SK-N-SH treated with all-trans-retinoic acid at 6 μM for 48 hours (cell line): Measurements from ENCODE around the gene SLC13A3.

Experiments
- ATAC-seq: fragments of 200-7000 bp; cut with Tn5 transposase; 3 replicates; pipeline ENCODE4 v1.9.1; 2020; ENCODE audit warnings: mild to moderate bottlenecking, moderate library complexity
- ARNTL ChIP-seq: fragments of 450-650 bp; formaldehyde crosslinking; IDR thresholded peaks from 2 replicates; pipeline ENCODE4 v1.5.0; 2020; ENCODE audit warnings: low read depth, mild to moderate bottlenecking, moderate library complexity, borderline replicate concordance
- BACH2 ChIP-seq: fragments of 250-450 bp; sonication (Bioruptor Pico); IDR thresholded peaks from 2 replicates; pipeline ENCODE4 v1.9.0; 2021; ENCODE audit warnings: mild to moderate bottlenecking, borderline replicate concordance
- CSRNP3 ChIP-seq: fragments of 250-450 bp; sonication (Bioruptor Pico); IDR thresholded peaks from 2 replicates; pipeline ENCODE4 v1.5.1; 2021; ENCODE audit warnings: mild to moderate bottlenecking, moderate library complexity
- ESRRG ChIP-seq: fragments of 250-450 bp; sonication (Bioruptor Pico); IDR thresholded peaks from 2 replicates; pipeline ENCODE4 v1.6.1; 2021; ENCODE audit warnings: mild to moderate bottlenecking
- ISL1 ChIP-seq: fragments of 250-450 bp; sonication (Bioruptor Pico); IDR thresholded peaks from 2 replicates; pipeline ENCODE4 v2.1.2; 2022; ENCODE audit warnings: mild to moderate bottlenecking, moderate library complexity
- OSR1 ChIP-seq: fragments of 250-450 bp; sonication (Bioruptor Pico); IDR thresholded peaks from 2 replicates; pipeline ENCODE4 v1.8.0; 2022; ENCODE audit warnings: moderate library complexity, mild to moderate bottlenecking, inconsistent platforms
- PATZ1 ChIP-seq: fragments of 250-450 bp; sonication (Bioruptor Pico); IDR thresholded peaks from 2 replicates; pipeline ENCODE4 v1.8.0; 2020; ENCODE audit warnings: mild to moderate bottlenecking, moderate library complexity, borderline replicate concordance
- PPARA ChIP-seq: fragments of 250-450 bp; sonication (Bioruptor Pico); IDR thresholded peaks from 2 replicates; pipeline ENCODE4 v1.5.0; 2020; ENCODE audit warnings: mild to moderate bottlenecking, borderline replicate concordance
- RARB ChIP-seq: fragments of 250-450 bp; sonication (Bioruptor Pico); IDR thresholded peaks from 2 replicates; pipeline ENCODE4 v1.8.0; 2021; ENCODE audit warnings: mild to moderate bottlenecking, moderate library complexity
- SNAI2 ChIP-seq: fragments of 250-450 bp; sonication (Bioruptor Pico); IDR thresholded peaks from 2 replicates; pipeline ENCODE4 v1.5.0; 2020; ENCODE audit warnings: mild to moderate bottlenecking, moderate library complexity
- TCF4 ChIP-seq: fragments of 250-450 bp; sonication (Bioruptor Pico); IDR thresholded peaks from 2 replicates; pipeline ENCODE4 v1.8.0; 2021; ENCODE audit warnings: mild to moderate bottlenecking, moderate library complexity, borderline replicate concordance
- TOX ChIP-seq: fragments of 250-450 bp; sonication (Bioruptor Pico); IDR thresholded peaks from 2 replicates; pipeline ENCODE4 v1.8.0; 2021; ENCODE audit warnings: mild to moderate bottlenecking, moderate library complexity, borderline replicate concordance
- TSHZ2 ChIP-seq: fragments of 250-450 bp; sonication (Bioruptor Pico); IDR thresholded peaks from 2 replicates; pipeline ENCODE4 v1.5.0; 2020; ENCODE audit warnings: mild to moderate bottlenecking, moderate library complexity
- ZC3H10 ChIP-seq: fragments of 250-450 bp; sonication (Bioruptor Pico); IDR thresholded peaks from 2 replicates; pipeline ENCODE4 v1.5.1; 2021; ENCODE audit warnings: mild to moderate bottlenecking, moderate library complexity
- ZFP3 ChIP-seq: fragments of 250-450 bp; sonication (Bioruptor Pico); IDR thresholded peaks from 2 replicates; pipeline ENCODE4 v1.5.0; 2020; ENCODE audit warnings: mild to moderate bottlenecking, moderate library complexity
- ZFP30 ChIP-seq: fragments of 450-650 bp; formaldehyde crosslinking; IDR thresholded peaks from 2 replicates; pipeline ENCODE4 v1.5.0; 2022; ENCODE audit warnings: mild to moderate bottlenecking, moderate library complexity
- ZNF565 ChIP-seq: fragments of 450-650 bp; formaldehyde crosslinking; conservative IDR thresholded peaks from 2 replicates; pipeline ENCODE4 v1.5.0; 2020; ENCODE audit warnings: low read depth, mild to moderate bottlenecking, moderate library complexity
- ZNF70 ChIP-seq: fragments of 450-650 bp; formaldehyde crosslinking; IDR thresholded peaks from 2 replicates; pipeline ENCODE4 v1.5.0; 2020; ENCODE audit warnings: mild to moderate bottlenecking, moderate library complexity
- ZNF8 ChIP-seq: fragments of 450-650 bp; formaldehyde crosslinking; IDR thresholded peaks from 2 replicates; pipeline ENCODE4 v1.5.0; 2020; ENCODE audit warnings: mild to moderate bottlenecking, moderate library complexity
- TF ChIP-seq, protein P1 (sequence below): fragments of 250-450 bp; sonication (Bioruptor Pico); IDR thresholded peaks from 2 replicates; pipeline ENCODE4 v1.5.1; 2020; ENCODE audit warnings: low read depth, mild to moderate bottlenecking, moderate library complexity
- TF ChIP-seq, protein P2 (sequence below): fragments of 250-450 bp; sonication (Bioruptor Pico); IDR thresholded peaks from 2 replicates; pipeline ENCODE4 v1.8.0; 2021; ENCODE audit warnings: low read depth, mild to moderate bottlenecking, moderate library complexity, borderline replicate concordance

SLC13A3 gene

GRCh38 chr20:46644733-46645132 is 6.5 kb downstream of the SLC13A3 start (continued):
- TF ChIP-seq, protein P1, sequence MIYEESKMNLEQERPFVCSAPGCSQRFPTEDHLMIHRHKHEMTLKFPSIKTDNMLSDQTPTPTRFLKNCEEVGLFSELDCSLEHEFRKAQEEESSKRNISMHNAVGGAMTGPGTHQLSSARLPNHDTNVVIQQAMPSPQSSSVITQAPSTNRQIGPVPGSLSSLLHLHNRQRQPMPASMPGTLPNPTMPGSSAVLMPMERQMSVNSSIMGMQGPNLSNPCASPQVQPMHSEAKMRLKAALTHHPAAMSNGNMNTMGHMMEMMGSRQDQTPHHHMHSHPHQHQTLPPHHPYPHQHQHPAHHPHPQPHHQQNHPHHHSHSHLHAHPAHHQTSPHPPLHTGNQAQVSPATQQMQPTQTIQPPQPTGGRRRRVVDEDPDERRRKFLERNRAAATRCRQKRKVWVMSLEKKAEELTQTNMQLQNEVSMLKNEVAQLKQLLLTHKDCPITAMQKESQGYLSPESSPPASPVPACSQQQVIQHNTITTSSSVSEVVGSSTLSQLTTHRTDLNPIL (CRISPR knock-in tag), result no peak

DNA sequence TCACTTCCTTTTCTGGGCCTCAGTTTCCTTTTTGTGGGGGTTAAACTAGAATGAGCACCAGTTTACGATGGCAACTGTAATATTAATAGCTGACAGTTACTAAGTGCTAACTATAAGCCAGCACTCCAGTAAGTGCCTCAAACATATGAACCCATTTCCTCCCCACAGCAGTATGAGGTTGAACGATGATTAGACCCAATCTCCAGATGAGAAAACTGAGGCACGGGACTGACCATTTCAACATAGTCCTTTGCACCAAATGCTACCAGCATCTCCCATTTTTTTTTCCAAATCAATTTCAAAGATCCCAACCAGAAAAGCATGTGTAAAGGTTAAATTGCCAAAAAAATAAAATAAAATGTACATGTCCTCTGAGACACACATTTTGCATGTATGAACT is 7.1 kb downstream of the SLC13A3 start:
- TF ChIP-seq ZFP3 (CRISPR knock-in tag), result no peak
- TF ChIP-seq, all 23 proteins: peak for 0
- no peak for ATAC-seq

DNA sequence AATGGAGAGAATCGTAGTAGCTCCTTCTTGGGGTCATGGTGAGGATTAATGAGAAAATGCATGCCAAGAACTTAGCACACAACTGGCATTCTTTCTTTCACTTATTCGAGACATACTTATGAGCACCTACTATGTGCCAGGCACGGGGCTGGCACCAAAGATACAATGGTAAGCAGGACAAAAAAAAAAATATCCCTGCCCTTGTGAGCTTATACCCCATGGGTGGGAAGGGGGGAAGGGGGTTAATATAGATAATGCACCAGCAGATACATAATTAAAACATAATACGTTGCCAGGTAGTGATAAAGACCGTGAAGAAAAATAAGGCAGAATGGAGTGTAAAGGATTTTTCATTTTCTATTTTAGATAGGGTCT is 8.3 kb downstream of the SLC13A3 start:
- TF ChIP-seq ZFP3 (CRISPR knock-in tag) (no peak), PPARA (CRISPR knock-in tag) (no peak), ESRRG (no peak), SNAI2 (no peak)
- no peak for ATAC-seq

DNA sequence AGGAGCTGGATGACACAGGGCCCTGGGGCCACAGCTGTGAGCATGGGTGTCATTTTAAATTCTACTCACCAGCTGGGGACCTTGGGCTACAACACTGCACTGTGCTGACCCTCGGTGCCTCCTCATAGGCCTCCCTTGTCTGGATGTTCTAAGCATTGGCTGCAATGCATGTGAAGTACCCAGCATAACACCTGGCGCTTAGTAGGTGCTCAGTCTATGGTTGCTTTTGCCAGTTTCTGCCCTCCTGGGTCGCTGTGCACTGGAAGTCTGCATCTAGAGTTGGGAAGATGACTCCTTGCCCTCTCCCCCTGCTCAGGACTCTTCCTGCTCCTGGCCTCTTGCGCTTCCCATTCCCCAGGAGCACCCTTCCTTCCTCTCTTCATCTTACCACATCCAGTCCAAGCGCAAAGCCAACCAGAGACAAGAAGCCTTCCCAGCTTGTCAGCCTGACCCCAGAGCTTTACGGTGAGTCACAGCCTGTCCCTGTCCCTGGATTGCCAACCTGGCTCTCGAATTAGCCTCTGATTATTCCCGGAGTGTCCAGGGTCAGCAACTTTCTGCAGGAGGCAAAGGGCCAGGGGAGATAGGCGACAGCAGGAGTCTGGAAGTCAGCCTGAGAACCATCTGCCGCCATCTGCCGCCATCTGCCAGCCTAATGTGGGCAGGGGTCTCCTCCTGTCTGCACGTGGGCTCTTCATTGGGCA is 8.8 kb downstream of the SLC13A3 start:
- ATAC-seq, result no peak
- TF ChIP-seq SNAI2 (no peak), ISL1 (CRISPR knock-in tag) (no peak), ZFP30 (CRISPR knock-in tag) (no peak), ZNF565 (CRISPR knock-in tag) (no peak), ESRRG (no peak), ZNF8 (CRISPR knock-in tag) (no peak), ZNF70 (no peak)
- TF ChIP-seq, all 23 proteins: peak for 0

- TF ChIP-seq ARNTL (CRISPR knock-in tag) (no peak), BACH2 (CRISPR knock-in tag) (no peak), TCF4 (CRISPR knock-in tag) (no peak), ZC3H10 (no peak), PATZ1 (CRISPR knock-in tag) (no peak), ZNF8 (CRISPR knock-in tag) (no peak), TOX (CRISPR knock-in tag) (no peak), RARB (CRISPR knock-in tag) (no peak), ESRRG (no peak), ISL1 (CRISPR knock-in tag) (no peak), ZNF70 (no peak), ZFP3 (CRISPR knock-in tag) (no peak), PPARA (CRISPR knock-in tag) (no peak), OSR1 (CRISPR knock-in tag) (no peak), ZNF565 (CRISPR knock-in tag) (no peak), TSHZ2 (CRISPR knock-in tag) (no peak), SNAI2 (no peak), CSRNP3 (CRISPR knock-in tag) (no peak)
- TF ChIP-seq, protein P2, sequence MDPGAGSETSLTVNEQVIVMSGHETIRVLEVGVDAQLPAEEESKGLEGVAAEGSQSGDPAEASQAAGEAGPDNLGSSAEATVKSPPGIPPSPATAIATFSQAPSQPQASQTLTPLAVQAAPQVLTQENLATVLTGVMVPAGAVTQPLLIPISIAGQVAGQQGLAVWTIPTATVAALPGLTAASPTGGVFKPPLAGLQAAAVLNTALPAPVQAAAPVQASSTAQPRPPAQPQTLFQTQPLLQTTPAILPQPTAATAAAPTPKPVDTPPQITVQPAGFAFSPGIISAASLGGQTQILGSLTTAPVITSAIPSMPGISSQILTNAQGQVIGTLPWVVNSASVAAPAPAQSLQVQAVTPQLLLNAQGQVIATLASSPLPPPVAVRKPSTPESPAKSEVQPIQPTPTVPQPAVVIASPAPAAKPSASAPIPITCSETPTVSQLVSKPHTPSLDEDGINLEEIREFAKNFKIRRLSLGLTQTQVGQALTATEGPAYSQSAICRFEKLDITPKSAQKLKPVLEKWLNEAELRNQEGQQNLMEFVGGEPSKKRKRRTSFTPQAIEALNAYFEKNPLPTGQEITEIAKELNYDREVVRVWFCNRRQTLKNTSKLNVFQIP (CRISPR knock-in tag), result no peak
- TF ChIP-seq, protein P1 (CRISPR knock-in tag), result no peak
- TF ChIP-seq, all 23 proteins: peak for 0
- ATAC-seq, result no peak
Observed at GRCh38 chr20:46641424-46641823, 9.8 kb downstream of the SLC13A3 start.
